Endothelial cell of umbilical vein (primary cell): Measurements from ENCODE around the gene MYBBP1A. TPM values are rescaled to one million over a fixed set of nuclear protein-coding genes. Genes with fewer than 3 reads are reported as not detected.

Experiments
- BruUV-seq: library from RNA; stranded (reverse); fragments of 400-500 nt; replicated peaks from 2 replicates; lab custom pipeline; 2021; lab: Mats Ljungman, UMichigan
- CTCF ChIA-PET: fragments of 300-600, 350-600 bp; sonication (Branson Sonifier 250); formaldehyde crosslinking; loops from one replicate; lab custom pipeline; 2021; ENCODE audit warnings: antibody characterized with exemption, inconsistent platforms; lab: Charles Lee
- POLR2A ChIA-PET: fragments of 300-600, 350-600 bp; sonication (Branson Sonifier 250); formaldehyde crosslinking; loops from one replicate; lab custom pipeline; 2021; ENCODE audit warnings: antibody characterized with exemption, inconsistent platforms; lab: Charles Lee
- DNase-seq: peaks from one replicate; pipeline ENCODE4 v3.0.0-alpha.2; 2011; ENCODE audit warnings: low read depth, low spot score
- FAIRE-seq: peaks from 2 replicates; lab custom pipeline; 2011; peaks lifted over from hg19 to GRCh38; lab: Jason Lieb, UNC
- H2AFZ ChIP-seq: 2 replicates; pipeline ENCODE4 v1.6.0; 2012; ENCODE audit warnings: low read depth, low read length, control low read depth, inconsistent platforms
- H3K27ac ChIP-seq: 2 replicates; pipeline ENCODE4 v1.5.1; 2011; ENCODE audit warnings: low read depth, mild to moderate bottlenecking, control low read depth, low read length, moderate library complexity; ENCODE audit not compliant: insufficient read depth
- H3K27me3 ChIP-seq, 2 experiments: 2 replicates each; pipeline versions ENCODE4 v1.6.0 to v1.6.1; 2011; ENCODE audit warnings: low read length in 2 of 2, mixed read lengths in 1 of 2; ENCODE audit not compliant: control insufficient read depth in 2 of 2, insufficient read depth in 2 of 2
- H3K36me3 ChIP-seq, 2 experiments: 2 replicates in 1 of 2; 3 replicates in 1 of 2; pipeline ENCODE4 v1.5.1; 2011; ENCODE audit warnings: low read length in 2 of 2, mild to moderate bottlenecking in 1 of 2, moderate library complexity in 1 of 2; ENCODE audit not compliant: control insufficient read depth in 2 of 2, insufficient read depth in 2 of 2; ENCODE audit errors: extremely low read depth in 1 of 2
- H3K4me1 ChIP-seq: 3 replicates; pipeline ENCODE4 v1.5.1; 2011; ENCODE audit warnings: mild to moderate bottlenecking, low read length; ENCODE audit not compliant: control insufficient read depth, insufficient read depth; ENCODE audit errors: extremely low read depth
- H3K4me2 ChIP-seq: 2 replicates; pipeline ENCODE4 v1.6.1; 2011; ENCODE audit warnings: low read length, control low read depth, mixed read lengths; ENCODE audit not compliant: insufficient read depth
- H3K4me3 ChIP-seq, 3 experiments: fragments of 200-600 bp in 1 of 3; sonication (generic), shearing (Covaris generic) in 1 of 3; replicated peaks in 1 of 3; 2 replicates each; pipeline ENCODE4 v1.5.1; 2011 to 2016; ENCODE audit warnings: control low read depth in 3 of 3, low read length in 3 of 3, mild to moderate bottlenecking in 2 of 3, inconsistent platforms in 1 of 3, low read depth in 1 of 3, moderate library complexity in 1 of 3; ENCODE audit not compliant: insufficient read depth in 1 of 3
- H3K79me2 ChIP-seq: 2 replicates; pipeline ENCODE4 v1.6.0; 2012; ENCODE audit warnings: low read length, inconsistent platforms; ENCODE audit not compliant: control insufficient read depth, insufficient read depth
- H3K9ac ChIP-seq: replicated peaks from 2 replicates; pipeline ENCODE3; 2011; ENCODE audit warnings: low read length, control low read depth; ENCODE audit not compliant: insufficient read depth; ENCODE audit errors: extremely low read depth
- H3K9me1 ChIP-seq: replicated peaks from 3 replicates; pipeline ENCODE4 v1.6.0; 2011; ENCODE audit warnings: mild to moderate bottlenecking, low read length; ENCODE audit not compliant: control insufficient read depth, insufficient read depth; ENCODE audit errors: extremely low read depth
- H3K9me3 ChIP-seq: replicated peaks from 2 replicates; pipeline ENCODE4 v1.5.1; 2012; ENCODE audit warnings: low read length, inconsistent platforms; ENCODE audit not compliant: control insufficient read depth, insufficient read depth
- H4K20me1 ChIP-seq: replicated peaks from 2 replicates; pipeline ENCODE3; 2011; ENCODE audit warnings: mild to moderate bottlenecking, low read length; ENCODE audit not compliant: control insufficient read depth, insufficient read depth; ENCODE audit errors: extremely low read depth
- CTCF ChIP-seq, 2 donors: IDR thresholded peaks; 1 replicate in 1 of 2; 2 replicates in 1 of 2; pipeline ENCODE4 v1.5.1; 2011; ENCODE audit warnings: low read length in 2 of 2, mild to moderate bottlenecking in 2 of 2, moderate library complexity in 2 of 2, control low read depth in 1 of 2, inconsistent platforms in 1 of 2, low read depth in 1 of 2; ENCODE audit not compliant: insufficient read depth in 1 of 2; ENCODE audit errors: extremely low read depth in 1 of 2
- FOS ChIP-seq: IDR thresholded peaks from 2 replicates; pipeline ENCODE4 v1.6.1; 2011; ENCODE audit warnings: mild to moderate bottlenecking, low read length, moderate library complexity, borderline replicate concordance; ENCODE audit not compliant: insufficient read depth
- GATA2 ChIP-seq: IDR thresholded peaks from 2 replicates; pipeline ENCODE4 v1.7.0; 2011; ENCODE audit warnings: low read depth, mild to moderate bottlenecking, moderate library complexity, mixed read lengths, low read length; ENCODE audit not compliant: insufficient read length, insufficient read depth
- MAX ChIP-seq: IDR thresholded peaks from 2 replicates; pipeline ENCODE4 v1.6.1; 2011; ENCODE audit not compliant: insufficient read depth, insufficient read length
- dilution Hi-C: fragments of 300-500 bp; cut with MboI; formaldehyde crosslinking; loops from one replicate; pipeline ENCODE4 v1.15.0; 2019; ENCODE audit warnings: low sequenced_read_pairs; ENCODE audit not compliant: extremely low pct_ligation_motif_present
- intact Hi-C: fragments of 100-400 bp; cut with micrococcal nuclease; formaldehyde crosslinking; loops from one replicate; pipeline ENCODE4 v1.10.0; 2022
- polyA plus RNA-seq, 4 experiments: library from polyadenylated mRNA; depleted of rRNA in 3 of 4; stranded (reverse) in 3 of 4; unstranded in 1 of 4; fragments of >200 nt; gene quantifications; 2 replicates each; pipeline versions ENCODE4 v1.2.1 to v1.2.3, GENCODE V29; 2011 to 2012; ENCODE audit warnings: missing spikeins in 1 of 4
- total RNA-seq: library from RNA; stranded (reverse); gene quantifications from 2 replicates; pipeline ENCODE4 v1.2.3, GENCODE V29; 2021

Gene MYBBP1A
- total and polyA plus RNA-seq, 2 donors (not counting 3 experiments of a cell fraction or from before 2014, with no cell fraction given), result 26.8 to 79.2 TPM

GRCh38 chr17:4533523-4534504 lies 21.4 kb downstream of the MYBBP1A start:
- Histone ChIP-seq H3K4me1 (peaks cover 80% of the 10 kb centered on the region), H3K27me3 (no peaks in the 10 kb centered on the region), H3K36me3 (peaks cover 0 to 24% of the 10 kb centered on the region in 2 experiments), H3K4me3 (no peak overlapping the region), H3K9me3 (no peaks in the 10 kb centered on the region), H4K20me1 (no peaks in the 10 kb centered on the region), H3K79me2 (no peaks in the 10 kb centered on the region), H3K9me1 (no peaks in the 10 kb centered on the region), H3K4me2 (no peak overlapping the region), H3K27ac (peak overlapping the region; percentile 39), H2AFZ (no peak overlapping the region), H3K9ac (peak overlapping the region; percentile 1)
- DNase-seq (peak; percentile 40), FAIRE-seq (peak; percentile 73)
- BruUV-seq, result no TSS peak
- POLR2A ChIA-PET, result no interaction called here
- dilution Hi-C loops, result no loop called here
- intact Hi-C loops, result no loop called here
- CTCF ChIA-PET, result interaction anchor here (1.8 kb wide), 1 partner anchor 113 kb away, joined by 7 read pairs; no protein-coding TSS in a partner anchor
- TF ChIP-seq MAX (no peak), GATA2 (no peak), CTCF (IDR thresholded peaks at IDR 0.05; ENCODE audit: extremely low read depth in 1 of 2, insufficient read depth in 1 of 2, low read depth in 1 of 2, low read length in 2 of 2) (peak in 1 of 2 donors; percentile 3), FOS (no peak)
